SHP77 (cell line): ENCODE results near the gene UTP11.
"Not testable (repeated sequence)": the region's sequence is repeated elsewhere in the genome, so short reads cannot be mapped to it uniquely, and the experiment has no call there.

ENCODE experiments used
- DNase-seq, 2 experiments: peaks; one replicate each; lab custom pipeline; 2025; lab: John Stamatoyannopoulos, UW

Gene UTP11

DNA sequence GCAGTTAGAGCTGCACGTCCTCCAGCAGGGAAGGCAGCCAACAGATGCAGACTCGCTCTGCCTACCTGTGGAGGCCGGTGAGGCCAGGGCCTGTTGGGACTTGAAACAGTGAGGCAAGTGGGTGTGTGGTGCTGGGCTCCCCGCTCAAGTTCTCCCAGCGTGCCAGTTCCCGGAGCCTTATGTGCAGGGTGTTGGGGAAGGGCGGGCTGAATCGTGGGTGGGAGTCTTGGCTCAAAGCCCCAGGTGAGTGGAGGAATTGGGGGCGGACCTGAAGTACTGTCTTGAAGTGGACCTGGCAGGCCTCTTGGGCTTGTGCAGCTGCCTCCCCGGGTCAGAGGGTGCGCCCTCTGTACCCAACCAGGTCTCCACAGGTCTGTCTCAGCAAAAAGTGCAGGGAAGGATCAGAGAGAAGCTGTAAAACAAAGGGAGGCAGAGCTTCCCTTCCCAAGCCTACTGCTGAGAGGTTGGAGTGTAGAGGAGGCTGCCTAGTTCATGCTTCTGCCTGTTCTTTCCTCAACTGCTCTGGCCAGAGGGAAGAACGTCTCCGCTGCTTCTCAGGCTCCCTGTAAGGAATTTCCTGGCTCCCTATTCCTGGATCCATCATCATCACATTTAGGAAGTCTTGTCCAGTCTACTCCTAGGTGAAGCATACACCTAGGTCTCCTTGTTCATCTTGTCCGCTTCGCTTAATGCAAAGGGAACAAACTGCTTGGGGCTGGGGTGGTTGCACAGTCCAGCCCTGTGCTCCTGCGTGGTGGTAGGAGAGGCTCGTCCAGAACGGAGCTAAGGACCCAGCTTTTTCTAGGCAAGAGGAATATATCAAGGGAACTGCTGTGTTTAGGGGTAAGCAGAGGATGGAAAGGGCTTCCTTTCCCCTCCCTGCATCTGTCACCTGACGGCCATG lies 14.9 kb downstream of the UTP11 start:
- no peak for DNase-seq

DNA sequence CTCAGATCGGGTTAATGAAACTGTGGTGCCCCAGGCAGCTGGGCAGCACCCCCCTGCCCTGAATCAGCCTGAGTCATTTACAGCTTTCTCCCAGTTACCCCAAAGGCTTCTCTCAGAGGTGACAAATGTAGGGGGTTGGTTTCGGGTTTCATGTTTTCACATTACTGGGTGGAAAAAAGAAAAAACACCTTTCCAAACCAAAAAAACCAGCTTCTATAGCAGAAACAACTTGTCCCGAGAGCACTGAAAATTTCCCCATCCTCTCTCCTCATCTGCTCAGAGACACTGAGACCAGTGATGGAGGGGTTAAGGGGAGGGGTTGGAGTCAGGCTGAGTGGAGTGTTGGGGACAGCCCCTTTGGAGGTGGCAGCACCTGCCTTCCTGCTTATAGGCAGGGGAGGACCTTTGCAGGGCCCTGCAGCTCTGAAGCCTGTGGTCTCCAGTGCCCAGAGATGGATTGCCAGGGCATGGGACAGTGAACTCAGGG lies 15.6 kb downstream of the UTP11 start:
- no peak for DNase-seq

GRCh38 chr1:38028671-38029070 lies 16.1 kb downstream of the UTP11 start:
- DNase-seq: peak in 1 of 2 experiments; percentile 4

GRCh38 chr1:38029081-38029681 lies 16.6 kb downstream of the UTP11 start:
- peak; percentile 25 to 41 for DNase-seq

GRCh38 chr1:38029685-38030511 lies 17.4 kb downstream of the UTP11 start:
- DNase-seq: peak in 1 of 2 experiments; percentile 16

DNA sequence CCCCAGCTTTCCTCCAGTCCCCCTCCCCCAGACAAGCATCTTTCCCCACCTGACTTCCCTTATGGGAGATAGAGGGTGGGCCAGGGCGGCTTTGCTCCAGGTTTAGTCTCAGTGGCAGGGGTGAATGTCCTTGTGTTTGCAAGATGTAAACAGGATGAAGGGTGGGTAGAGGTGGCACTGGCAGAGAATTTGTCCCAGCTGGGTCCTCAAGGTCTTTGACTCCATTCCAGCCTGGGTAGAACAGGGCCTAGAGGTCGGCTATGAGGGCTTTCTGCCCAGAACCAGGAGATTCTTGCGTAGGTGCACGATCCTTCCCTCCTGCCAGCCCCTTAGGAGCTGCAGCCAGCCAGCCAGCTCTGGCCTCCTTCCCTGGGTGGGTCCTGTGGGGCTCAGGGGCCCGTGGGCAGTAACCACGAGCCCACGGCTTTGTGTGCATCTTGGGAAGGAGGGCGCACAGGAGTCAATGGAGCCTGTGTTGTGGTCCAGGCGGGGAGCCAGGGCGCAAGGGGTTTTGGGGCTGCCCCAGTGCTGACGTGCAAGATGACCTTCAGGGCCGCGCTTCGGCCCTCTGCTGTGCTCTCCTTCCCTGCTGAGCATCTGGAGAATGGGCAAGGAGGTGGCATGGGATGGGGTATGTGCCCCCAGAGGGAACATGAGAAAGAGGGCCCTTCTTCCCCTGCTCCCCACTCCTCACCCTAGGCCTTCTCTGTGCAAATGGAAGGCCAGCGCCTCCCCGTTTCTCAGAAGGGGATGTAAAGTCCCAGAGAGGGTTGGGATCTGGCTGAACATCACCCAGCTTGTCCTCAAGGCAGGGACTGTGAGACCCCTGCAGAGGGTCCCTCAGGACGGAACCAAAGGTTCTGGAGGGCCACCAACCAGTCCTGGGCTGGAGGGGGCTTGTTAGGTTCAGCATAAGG lies 18.3 kb downstream of the UTP11 start:
- no peak for DNase-seq

GRCh38 chr1:38031513-38031866 lies 19.0 kb downstream of the UTP11 start:
- no peak for DNase-seq

GRCh38 chr1:38032992-38033391 lies 20.5 kb downstream of the UTP11 start:
- not testable (repeated sequence) for DNase-seq

DNA sequence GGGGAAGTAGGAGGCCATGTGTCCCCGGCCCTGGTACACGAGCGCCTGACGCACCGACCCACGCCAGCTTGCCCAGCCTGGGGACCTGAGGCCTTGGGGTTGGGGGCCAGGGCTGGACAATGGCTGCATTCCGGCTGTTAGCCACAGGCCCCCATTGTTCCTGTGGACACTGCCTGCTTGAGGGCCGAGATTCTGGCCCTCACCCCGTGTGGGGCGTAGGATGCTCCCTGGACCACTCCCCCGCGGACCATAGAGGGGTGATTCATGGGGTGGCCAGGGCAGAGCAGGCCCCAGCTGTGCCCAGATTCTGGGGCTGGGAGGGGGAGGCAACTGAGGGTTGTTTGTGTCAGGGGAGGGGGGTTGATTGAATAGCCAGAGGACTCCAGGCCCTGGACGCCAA lies 22.3 kb downstream of the UTP11 start:
- DNase-seq: no peak

GRCh38 chr1:38037221-38037939 lies 24.8 kb downstream of the UTP11 start:
- peak in 1 of 2 experiments; percentile 1 for DNase-seq

- DNase-seq: no peak
Observed at GRCh38 chr1:38038861-38039260, 26.3 kb downstream of the UTP11 start.

DNA sequence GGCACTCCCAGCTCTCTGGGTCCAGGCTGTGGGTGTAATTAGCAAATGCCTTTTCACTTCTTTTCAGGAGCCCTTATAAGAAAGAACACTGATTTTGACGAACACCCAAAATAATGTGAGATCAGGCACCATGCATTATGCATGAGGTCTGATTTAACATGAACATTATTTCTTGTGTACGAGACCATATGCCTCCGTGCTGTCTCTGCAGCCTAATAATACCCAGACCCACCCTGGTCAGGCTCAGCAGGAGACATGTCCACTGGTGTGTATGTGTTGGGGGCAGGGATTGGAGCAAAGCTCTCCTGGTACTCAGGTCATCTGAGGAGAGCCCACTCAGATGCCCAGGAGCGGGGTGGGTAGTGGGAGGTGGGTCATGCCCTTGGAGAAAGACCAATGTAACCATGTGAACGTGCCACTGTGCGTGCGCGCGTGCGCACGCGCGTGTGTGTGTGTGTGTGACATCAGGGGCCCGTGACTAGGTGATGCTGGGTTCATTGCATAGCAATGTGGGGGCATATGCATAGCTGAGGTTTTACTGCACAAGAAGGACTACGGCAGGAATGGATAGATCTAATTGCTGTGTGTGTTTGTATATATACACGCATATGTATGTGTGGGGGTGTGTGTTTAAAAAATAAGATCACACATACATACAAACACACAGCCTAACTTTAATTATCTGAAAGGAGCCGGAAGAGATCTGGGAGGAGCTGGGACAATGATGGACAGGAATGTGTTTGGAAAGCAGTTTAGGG lies 27.0 kb downstream of the UTP11 start:
- DNase-seq: no peak

- no peak for DNase-seq
Observed at GRCh38 chr1:38041936-38042834, 29.7 kb downstream of the UTP11 start.

GRCh38 chr1:38043036-38043747 lies 30.7 kb downstream of the UTP11 start:
- no peak for DNase-seq

- no peak for DNase-seq
Observed at GRCh38 chr1:38044221-38045215, 32.0 kb downstream of the UTP11 start.

- DNase-seq: no peak
Observed at GRCh38 chr1:38045401-38046332, 33.1 kb downstream of the UTP11 start.
